ENCODE data around the gene H6PD.

H6PD gene

GRCh38 chr1:9278116-9278515, 43.5 kb downstream of the H6PD start:
- no peak for ATAC-seq
- TF ChIP-seq ZNF70 (CRISPR knock-in tag; IDR thresholded peaks at IDR 0.05) (no peak), TSHZ2 (CRISPR knock-in tag; IDR thresholded peaks at IDR 0.05) (no peak), POU6F1 (CRISPR knock-in tag; IDR thresholded peaks at IDR 0.05; ENCODE audit: borderline replicate concordance, low read depth) (no peak), BACH2 (CRISPR knock-in tag; IDR thresholded peaks at IDR 0.05; ENCODE audit: borderline replicate concordance) (no peak), CSDC2 (CRISPR knock-in tag; IDR thresholded peaks at IDR 0.05) (no peak), TOX (CRISPR knock-in tag; IDR thresholded peaks at IDR 0.05; ENCODE audit: borderline replicate concordance) (no peak), ZFP3 (CRISPR knock-in tag; IDR thresholded peaks at IDR 0.05) (no peak), ZNF565 (CRISPR knock-in tag; conservative IDR thresholded peaks at IDR 0.05; ENCODE audit: low read depth) (no peak), TCF4 (CRISPR knock-in tag; IDR thresholded peaks at IDR 0.05; ENCODE audit: borderline replicate concordance) (no peak), ESRRG (CRISPR knock-in tag; IDR thresholded peaks at IDR 0.05) (no peak), ZC3H10 (CRISPR knock-in tag; IDR thresholded peaks at IDR 0.05) (no peak)

- ATAC-seq, result no peak
- TF ChIP-seq CSDC2 (CRISPR knock-in tag; IDR thresholded peaks at IDR 0.05), result no peak
- no peak for TF ChIP-seq BACH2 (CRISPR knock-in tag; IDR thresholded peaks at IDR 0.05; ENCODE audit: borderline replicate concordance)
- TF ChIP-seq PPARA (CRISPR knock-in tag; IDR thresholded peaks at IDR 0.05; ENCODE audit: borderline replicate concordance), result no peak
- TF ChIP-seq ZNF565 (CRISPR knock-in tag; conservative IDR thresholded peaks at IDR 0.05; ENCODE audit: low read depth), result no peak
- TF ChIP-seq ISL1 (CRISPR knock-in tag; IDR thresholded peaks at IDR 0.05), result no peak
- TF ChIP-seq POU6F1 (CRISPR knock-in tag; IDR thresholded peaks at IDR 0.05; ENCODE audit: borderline replicate concordance, low read depth), result no peak
- TF ChIP-seq TOX (CRISPR knock-in tag; IDR thresholded peaks at IDR 0.05; ENCODE audit: borderline replicate concordance), result no peak
- TF ChIP-seq CREB5 (CRISPR knock-in tag; IDR thresholded peaks at IDR 0.05; ENCODE audit: low read depth), result no peak
- no peak for TF ChIP-seq GLIS3 (CRISPR knock-in tag; IDR thresholded peaks at IDR 0.05)
Measured at GRCh38 chr1:9278585-9279153, 44.1 kb downstream of the H6PD start.

- ATAC-seq, result no peak
- TF ChIP-seq ZNF565 (CRISPR knock-in tag; conservative IDR thresholded peaks at IDR 0.05; ENCODE audit: low read depth) (no peak), ARNTL (CRISPR knock-in tag; IDR thresholded peaks at IDR 0.05; ENCODE audit: borderline replicate concordance, low read depth) (no peak), ZFP3 (CRISPR knock-in tag; IDR thresholded peaks at IDR 0.05) (no peak), POU6F1 (CRISPR knock-in tag; IDR thresholded peaks at IDR 0.05; ENCODE audit: borderline replicate concordance, low read depth) (no peak), CSRNP3 (CRISPR knock-in tag; IDR thresholded peaks at IDR 0.05) (no peak), ESRRG (CRISPR knock-in tag; IDR thresholded peaks at IDR 0.05) (no peak), PPARA (CRISPR knock-in tag; IDR thresholded peaks at IDR 0.05; ENCODE audit: borderline replicate concordance) (no peak), SNAI2 (CRISPR knock-in tag; IDR thresholded peaks at IDR 0.05) (no peak), RARB (CRISPR knock-in tag; IDR thresholded peaks at IDR 0.05) (no peak), TCF4 (CRISPR knock-in tag; IDR thresholded peaks at IDR 0.05; ENCODE audit: borderline replicate concordance) (no peak), OSR1 (CRISPR knock-in tag; IDR thresholded peaks at IDR 0.05) (no peak), TSHZ2 (CRISPR knock-in tag; IDR thresholded peaks at IDR 0.05) (no peak), ZC3H10 (CRISPR knock-in tag; IDR thresholded peaks at IDR 0.05) (no peak), BACH2 (CRISPR knock-in tag; IDR thresholded peaks at IDR 0.05; ENCODE audit: borderline replicate concordance) (no peak)
Measured at GRCh38 chr1:9279172-9279840, 44.7 kb downstream of the H6PD start.

All from SK-N-SH treated with all-trans-retinoic acid at 6 μM for 48 hours (cell line).